M059J (cell line): ENCODE results near the gene MSH5. TPM values are rescaled to one million over a fixed set of nuclear protein-coding genes. Genes with fewer than 3 reads are reported as not detected.

Experiments used
- DNase-seq: peaks from one replicate; pipeline ENCODE4 v3.0.0-alpha.2; 2012; ENCODE audit warnings: low read depth
- total RNA-seq: library from RNA; depleted of rRNA; stranded (reverse); fragments of >200 nt; shearing (Covaris generic); gene quantifications from 2 replicates; pipeline ENCODE4 v1.2.3, GENCODE V29; 2014

The MSH5 gene
- total RNA-seq, 1 experiment from 2014 or later: 12.8 TPM

DNA sequence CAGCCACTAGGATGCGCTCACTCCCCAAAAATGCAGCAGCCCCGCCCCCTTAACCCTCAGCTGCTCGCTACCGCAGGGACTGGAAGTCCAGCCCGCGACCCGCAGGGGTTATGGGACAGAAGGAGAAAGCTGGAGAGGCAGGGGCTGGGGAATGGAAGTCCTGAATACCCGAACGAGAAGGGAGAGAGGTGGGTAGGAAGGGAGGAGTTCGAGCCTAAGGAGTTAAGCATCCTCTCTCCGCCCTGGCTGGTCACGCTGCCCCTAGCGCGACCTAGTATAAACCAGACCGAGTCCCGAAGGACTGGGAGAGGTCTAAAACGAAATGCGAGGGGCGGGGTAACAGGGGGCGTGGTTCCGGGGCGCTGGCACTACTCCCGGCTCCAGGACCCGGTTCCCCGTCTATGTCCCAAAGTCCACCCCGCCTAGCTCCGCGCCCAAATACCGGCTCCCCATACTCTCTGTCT, 10.3 kb upstream of the MSH5 start:
- peak; percentile 92 for DNase-seq

DNA sequence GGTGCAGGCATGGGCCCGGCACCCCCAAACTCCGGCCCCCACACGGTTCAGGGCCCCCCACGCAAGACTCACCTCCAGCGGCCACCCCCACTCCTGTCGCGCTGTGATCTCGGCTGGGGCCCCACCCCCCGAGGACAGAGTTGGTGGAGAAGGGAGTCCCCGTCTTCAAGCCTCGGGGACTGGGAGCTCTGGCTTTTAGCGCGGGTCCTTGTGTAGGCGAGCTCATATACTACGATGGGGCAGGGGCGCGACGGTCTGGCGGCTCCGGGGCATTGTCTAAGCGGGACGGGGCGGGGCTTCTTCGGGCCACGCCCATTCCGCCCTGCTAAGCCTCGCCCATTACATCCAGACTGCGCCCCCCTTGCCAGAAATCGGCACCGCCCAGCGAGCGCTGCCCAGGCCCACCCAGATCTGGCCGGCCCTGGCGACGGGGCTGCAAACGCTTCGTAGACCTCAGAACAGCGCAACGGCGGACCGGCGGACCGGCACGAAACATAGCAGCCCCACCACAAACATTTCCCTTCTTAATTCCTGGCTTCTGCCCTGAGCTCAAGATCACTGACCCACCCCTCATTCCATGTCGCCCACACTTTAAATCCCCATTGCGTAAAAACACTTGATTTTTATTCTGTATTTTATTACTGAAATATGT, 9.7 kb upstream of the MSH5 start:
- peak; percentile 89 for DNase-seq

DNA sequence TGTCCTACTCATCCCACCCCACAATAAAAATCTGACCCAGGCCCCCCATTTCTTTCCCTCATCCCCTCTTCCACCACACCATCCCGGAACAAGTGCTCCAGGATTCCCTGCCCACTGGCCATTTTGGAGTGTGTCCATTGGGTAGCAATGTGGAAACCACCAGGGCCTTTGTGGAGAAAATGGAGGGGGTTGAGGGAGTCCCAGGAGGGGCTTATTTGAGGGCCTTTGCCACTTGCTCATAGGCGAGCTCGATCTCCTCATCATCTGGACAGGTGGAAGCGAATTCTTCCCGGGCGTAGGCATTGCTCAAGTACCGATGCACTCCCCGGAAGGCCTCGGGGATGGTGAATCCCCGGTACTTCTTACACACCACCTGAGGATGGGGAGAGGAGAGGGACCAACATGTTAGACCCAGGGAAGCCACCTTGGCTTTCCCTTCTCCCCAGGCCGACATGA, 9.1 kb upstream of the MSH5 start:
- peak; percentile 35 for DNase-seq

DNA sequence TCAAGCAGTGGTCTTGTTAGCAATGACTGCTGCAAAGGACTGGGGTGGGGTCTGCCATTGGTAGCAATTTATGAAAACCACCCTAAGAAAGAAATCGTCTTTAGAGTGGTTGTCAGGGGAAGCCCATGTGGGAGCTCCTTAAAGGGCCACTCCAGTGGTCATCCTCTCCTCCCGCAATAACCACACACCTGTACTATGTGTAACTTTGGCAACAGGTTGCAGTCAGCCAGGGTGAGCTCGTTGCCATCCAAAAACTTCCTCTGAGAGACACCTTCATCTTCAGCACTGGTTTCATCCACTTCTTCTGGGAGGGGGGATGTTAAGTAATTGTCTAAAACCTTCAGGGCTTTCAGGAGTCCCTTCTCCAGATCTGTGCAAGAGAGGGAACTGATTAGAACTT, 7.8 kb upstream of the MSH5 start:
- DNase-seq: no peak

DNA sequence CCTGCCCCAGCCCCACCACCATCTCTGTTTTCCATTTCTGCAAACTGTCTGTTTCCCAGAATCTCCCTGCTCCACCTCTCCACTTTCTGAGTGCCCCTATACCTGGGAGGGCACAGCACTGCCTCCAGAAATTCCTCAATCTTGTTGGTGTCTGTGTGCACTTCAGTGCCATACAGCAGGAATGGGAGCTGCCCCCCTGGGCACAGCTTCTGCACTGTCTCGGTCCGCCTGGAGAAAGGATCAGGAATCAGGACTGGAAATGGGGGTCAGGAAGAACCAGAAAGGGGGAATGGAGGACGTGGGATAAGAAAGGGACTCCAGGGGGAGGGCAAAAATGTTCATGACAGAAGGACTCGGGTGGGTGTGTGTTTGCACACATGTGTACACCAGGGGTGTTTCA, 6.1 kb upstream of the MSH5 start:
- DNase-seq: no peak

DNA sequence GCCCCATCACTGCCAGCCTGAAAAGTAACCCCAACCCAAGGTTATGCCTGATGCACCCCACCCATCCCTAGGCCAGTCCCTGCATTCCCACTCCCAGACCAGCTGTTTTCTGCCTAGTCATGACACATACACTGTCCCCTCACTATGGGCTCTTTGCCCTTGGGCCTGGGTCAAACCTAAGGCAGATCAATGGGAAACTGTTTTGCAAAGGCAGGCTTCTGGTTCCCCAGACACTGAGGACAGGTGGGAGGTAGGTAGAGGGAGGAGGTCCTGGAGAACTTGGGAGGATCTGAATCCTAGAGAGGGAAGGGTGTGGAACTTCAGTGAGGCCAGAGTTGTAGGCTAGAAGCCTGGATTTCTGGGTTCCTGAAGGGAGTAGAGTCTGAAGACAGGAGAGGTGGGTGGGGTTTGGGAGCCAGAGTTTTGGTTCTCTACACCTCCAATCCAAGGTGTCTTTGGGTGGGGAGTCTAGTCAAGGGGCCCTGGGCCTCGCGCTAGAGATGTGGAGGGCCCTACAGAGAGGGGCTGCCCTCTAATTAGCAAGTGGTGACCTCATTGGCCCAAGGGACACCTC, 5.5 kb upstream of the MSH5 start:
- no peak for DNase-seq

DNA sequence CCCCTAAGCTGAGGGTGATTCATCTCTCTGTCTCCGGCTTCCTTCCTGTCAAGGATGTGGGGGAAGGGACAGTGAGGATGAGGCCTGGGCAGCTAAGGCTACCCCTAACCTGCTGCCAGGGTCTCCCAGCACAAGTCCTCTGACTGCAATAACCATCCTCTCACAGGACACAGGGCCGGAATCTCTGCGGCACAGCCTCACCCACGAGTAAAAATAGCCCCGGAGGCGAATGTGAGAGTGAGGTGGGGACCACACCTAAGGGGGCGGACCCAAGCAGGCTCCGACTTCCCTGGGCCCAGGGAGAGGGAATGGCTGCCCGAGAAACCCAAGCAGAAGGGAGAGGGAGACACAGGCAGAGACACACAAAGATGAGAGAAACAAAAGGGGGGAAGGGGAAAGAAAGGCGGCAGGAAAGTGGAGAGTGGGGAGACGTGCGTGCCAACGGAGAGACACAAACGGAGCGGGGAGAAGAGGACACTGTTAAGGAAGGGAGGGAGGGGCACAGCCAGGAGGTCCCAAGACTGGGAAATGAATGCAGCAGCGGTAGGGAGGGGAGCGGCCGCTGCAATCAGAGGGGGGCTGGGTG, 4.9 kb upstream of the MSH5 start:
- DNase-seq: peak; percentile 93

DNA sequence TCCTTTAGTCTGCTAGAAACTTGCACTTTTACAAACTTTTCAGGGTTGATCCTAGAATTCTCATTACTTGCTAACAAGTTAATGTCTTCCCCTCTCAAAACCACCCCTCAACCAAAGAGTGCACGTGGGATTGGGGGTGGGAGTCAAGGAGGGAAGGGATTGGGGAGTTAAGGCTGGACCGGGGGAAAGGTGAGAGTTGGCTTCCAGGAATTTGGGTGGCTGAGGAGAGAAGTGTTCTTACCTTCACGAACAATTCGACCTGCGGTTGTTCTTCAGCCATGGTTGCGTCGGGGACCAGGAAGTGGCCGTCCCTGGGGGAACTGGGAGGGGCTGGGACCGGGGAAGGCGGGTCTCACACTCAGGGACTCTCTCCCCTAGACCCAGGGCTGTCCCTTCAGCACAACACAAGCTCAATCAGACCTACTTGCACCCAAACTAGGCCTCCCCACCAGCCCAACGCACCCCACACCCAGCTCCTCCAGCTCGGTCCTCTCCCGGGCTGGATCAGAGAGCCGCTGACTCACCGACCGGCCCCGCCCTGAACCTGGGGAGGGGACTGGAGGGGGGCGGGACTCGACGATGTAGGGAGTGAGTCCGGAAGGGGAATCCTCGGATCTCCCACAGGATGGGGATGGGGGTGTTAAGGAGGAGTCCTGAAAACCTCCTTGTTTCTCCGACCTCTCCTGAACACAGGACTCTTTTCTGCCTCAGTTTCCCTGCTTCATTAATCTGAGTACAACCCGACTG, 3.6 kb upstream of the MSH5 start, which contains the start of gene CLIC1:
CLIC1 (minus strand) TSS at position 510 of the 747 bp plus-strand sequence; CDS start at position 280, 230 bp downstream.
- DNase-seq: peak; percentile 96

DNA sequence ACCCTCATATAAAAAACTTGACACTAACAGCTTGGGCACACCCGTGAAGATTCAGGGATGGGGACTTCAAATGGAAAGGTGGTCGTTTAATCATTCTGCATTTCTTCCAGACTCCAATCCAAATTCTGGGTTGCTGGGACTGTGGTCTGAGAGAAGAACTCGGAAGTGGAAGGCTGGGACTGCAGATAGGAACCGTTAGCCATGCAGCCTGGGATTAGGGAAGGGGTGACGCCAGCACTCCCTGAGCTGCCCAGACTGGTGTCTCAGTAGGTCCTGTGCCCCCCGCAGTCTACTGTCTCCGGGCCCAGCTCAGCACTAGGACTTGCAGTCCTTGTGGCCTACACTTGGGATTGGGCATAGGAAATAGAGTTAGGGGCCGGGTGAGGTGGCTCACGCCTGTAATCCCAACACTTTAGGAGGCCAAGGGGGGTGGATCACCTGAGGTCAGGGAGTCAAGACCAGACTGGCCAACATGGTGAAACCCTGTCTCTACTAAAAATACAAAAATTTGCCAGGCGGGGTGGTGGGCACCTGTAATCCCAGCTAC, 3.0 kb upstream of the MSH5 start:
- no peak for DNase-seq

DNA sequence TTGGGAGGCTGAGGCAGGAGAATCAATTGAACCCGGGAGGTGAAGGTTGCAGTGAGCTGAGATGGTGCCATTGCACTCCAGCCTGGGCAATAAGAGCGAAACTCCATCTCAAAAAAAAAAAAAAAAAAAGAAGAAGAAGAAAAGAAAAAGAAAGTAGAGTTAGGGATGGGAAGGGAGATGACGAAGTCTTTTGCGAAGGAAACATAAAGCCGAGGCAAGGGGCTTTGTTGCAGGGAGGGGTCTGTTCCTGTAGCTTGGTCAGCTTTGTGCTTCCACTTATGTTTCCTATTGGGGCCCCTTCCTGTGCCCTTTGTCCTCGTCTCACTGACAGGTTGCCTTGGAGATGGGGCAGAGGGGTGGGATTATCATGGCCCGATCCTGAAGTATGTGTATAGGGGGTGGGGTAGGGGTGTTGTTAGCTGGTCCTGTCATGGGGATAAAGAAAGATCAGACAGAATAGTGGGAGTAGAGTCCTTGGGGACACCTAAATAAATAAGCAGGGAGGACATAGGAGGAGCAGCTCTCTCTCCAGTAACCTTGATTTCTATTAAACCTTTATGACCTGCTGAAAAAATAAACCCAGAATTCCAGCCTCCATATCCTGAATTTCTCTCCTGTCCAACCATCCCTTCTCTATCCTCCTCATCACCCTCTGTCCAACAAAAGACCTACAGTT, 2.4 kb upstream of the MSH5 start:
- DNase-seq: peak; percentile 51

DNA sequence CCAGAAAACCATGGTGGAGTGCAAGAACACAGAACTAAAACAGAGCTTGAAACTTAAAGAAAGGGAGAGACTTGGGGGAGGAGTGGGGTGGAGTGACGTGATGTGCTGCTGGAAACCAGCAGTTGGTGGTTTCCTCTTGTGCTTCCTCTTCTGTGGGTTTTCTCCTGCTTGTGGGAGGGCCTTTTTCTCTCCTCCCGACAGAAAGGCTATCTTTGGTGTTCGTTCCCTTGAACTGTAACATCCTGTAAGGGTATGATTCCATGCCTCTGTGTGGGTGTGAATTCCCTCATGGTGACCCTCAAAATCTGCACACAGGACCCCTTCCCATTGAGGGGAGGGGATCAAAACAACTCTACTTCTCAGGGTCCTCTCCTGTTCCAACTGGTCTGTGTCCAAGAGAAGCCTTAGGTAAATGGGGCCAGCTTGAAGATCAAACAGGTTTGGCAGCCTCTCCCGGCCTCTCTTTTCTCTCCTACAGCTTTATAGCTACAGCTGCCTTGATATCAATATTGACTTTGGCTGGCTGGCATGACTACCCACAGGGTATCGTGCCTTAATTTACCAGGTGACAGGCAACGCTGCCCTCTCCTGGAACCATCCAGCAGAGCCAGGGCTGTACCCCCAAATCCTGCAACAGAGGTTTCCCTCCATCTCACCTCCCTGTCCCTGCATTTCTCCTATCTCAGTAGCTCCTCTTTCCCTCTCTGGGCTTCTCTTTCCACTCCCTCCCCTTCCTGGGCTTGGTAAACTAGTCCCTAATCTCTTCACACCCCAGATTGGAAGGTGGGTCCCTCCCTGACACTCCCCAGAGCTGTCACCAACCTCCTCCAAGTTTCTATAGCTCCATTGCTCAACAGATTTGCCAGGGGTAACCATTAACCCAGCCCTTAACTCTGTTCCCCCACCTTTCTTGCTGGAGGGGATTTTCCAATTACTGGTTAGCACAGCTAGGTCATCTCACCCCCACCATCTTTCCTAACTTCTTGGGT, 1.5 kb upstream of the MSH5 start:
- peak; percentile 97 for DNase-seq

DNA sequence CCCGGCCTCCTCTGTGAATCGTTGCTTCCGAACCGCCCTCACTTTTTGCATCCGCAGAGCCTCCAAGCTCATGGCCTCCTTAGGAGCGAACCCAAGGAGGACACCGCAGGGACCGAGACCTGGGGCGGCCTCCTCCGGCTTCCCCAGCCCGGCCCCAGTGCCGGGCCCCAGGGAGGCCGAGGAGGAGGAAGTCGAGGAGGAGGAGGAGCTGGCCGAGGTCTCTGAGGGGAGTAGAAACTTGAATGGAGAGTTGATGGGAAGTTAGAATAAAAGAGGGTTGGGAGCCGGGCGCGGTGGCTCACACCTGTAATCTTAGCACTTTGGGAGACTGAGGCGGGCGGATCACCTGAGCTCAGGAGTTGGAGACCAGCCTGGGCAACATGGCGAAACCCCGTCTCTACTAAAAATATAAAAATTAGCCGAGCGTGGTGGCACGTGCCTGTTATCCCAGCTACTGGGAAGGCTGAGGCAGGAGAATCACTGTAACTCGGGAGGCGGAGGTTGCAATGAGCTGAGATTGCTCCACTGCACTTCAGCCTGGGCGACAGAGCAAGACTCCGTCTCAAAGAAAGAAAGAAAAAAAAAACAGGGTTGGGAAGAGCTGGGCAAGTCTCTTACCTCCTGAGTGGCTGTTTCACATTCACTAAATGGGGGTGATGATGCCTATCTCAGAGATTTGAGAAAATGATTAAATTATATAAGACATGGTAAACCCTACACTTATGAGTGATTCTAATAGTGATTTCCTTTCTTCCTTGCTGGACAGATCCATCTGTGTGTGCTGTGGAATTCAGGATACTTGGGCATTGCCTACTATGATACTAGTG, 805 bp downstream of the MSH5 start:
- DNase-seq: no peak

DNA sequence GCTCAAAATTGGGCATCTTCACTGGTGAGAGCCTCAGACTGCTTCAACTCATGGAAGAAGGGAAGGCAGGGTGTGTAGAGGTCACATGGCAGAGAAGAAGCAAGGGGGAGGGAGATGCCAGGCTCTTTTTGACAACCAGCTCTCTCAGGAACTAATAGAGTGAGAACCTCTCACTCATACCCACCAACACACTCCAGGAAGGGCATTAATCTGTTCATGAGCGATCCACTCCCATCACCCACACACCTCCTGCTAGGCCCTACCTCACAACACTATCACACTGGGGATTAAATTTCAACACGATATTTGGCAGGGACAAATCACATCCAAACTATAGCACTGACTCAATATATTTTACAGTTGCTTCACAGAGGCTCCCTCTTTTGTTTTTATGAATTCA, 2.0 kb downstream of the MSH5 start:
- no peak for DNase-seq

DNA sequence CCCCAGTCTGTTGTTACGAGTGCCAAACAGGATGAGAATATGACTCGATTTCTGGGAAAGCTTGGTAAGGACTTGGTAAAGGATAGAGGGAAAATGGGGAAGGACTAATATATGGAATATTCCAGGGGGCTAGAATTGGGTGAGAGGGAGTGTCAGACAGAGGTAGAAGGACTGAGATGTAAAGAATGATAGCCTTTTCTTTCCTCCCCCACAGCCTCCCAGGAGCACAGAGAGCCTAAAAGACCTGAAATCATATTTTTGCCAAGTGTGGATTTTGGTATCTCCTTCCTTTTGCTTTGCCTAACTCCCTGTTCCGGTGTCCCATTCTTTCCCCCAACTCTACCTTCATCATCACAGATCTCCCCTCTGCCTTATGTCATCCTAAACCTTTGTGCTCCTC, 3.1 kb downstream of the MSH5 start:
- no peak for DNase-seq

DNA sequence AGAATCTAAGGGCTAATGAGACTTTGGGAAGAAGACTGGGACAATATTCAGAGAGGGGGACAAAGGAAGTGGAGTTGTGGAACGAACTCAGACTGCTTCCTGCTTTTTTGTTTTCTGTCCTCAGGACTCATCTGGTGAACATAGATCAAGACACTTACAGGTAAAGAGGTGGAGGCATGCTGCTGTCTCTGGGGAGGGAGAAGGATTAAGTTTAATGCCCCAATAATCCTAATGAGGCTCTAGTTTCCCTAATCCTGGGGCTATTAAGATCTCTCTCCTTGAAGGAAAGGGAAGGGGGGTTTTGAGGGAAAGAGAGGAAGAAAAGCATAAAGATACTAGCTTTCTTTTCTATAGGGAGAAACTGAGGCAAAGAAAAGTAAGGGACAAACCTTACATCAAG, 4.6 kb downstream of the MSH5 start:
- DNase-seq: no peak

DNA sequence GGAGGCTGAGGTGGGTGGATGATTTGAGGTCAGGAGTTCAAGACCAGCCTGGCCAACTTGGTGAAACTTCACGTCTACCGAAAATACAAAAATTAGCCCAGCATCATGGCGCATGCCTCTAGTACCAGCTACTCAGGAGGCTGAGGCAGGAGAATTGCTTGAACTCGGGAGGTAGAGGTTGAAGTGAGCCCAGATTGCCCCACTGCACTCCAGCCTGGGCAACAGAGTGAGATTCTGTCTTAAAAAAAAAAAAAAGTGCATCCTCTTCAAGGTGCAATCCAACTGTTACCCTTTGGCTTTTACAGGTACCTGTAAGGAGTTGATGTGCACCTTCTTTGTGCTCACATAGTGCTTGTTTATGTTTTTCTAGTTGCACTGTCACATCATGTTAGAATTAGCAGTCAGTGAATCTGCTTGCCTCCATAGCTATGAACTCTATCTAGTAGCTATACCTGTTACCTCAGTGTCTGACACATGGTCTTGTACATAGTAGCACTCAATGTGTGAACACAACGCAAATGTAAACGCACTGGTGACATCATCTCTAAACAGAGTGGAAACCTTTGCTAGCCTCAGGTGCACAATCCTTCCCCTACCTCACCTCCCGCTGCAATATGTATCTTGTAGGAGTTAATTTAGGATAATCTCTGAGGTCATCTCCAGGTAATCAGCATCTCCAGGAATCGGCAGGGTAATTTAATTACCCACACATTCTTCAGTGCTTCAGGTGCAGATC, 9.7 kb downstream of the MSH5 start:
- DNase-seq: no peak

DNA sequence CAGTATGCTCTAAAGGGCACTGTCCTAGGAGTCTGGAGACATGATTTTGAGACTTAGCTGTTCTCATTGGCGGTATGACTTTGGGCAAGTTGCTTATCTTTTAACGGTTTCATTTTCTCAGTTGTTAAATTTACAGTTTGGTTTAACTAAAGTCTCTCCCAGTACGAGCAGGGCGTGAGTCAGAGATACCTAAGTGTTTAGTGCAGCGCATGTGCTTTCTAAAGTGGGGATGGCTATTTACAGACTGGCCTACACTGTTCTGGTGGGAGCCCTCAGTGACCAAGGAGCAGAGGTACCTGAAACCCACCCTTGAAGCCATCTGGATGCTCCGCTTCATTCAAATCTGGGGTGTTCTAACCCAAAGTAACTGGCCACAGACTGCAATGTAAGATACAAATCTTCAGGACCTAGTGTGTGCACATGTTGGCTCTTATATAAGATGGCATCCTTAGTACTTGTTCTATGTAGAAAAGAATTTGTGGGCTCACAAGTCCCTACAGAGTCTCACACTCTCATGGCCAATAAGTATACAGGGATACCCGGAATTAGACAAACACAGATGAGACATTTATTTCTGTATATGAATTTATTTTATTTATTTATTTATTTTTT, 10.7 kb downstream of the MSH5 start:
- DNase-seq: peak; percentile 91

DNA sequence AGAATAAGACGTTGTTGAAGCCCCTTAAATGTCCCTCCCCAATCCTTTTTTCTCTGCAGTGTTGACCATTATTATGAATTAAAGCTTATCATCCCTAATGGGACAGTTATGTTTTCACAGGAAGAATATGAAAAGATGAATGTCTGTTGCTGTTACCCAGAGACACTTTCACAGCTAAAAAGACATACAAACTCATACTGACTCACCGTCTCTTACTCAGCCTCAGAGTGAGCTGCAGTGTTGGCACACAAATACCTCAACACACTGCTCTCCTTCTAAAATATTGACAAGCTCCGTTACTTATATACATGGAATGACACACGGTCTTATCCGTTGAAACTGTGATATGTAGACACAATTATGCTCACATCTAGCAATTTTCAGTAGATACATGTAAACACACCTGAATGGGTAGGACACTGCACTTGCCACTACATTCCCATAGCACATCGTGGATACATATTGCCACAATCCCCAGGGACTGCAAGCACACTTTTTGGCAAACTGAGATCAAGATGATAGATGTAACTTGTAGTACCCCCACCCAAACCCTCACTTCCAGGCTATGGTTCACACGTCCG, 13.0 kb downstream of the MSH5 start:
- peak; percentile 88 for DNase-seq
